HepG2 (cell line): ENCODE data around the gene CBX6. TPM values are rescaled to one million over a fixed set of nuclear protein-coding genes. Genes with fewer than 3 reads are reported as not detected.

Experiments
- ATAC-seq: fragments of 200-7000 bp; cut with Tn5 transposase; 3 replicates; pipeline ENCODE4 v1.9.1; 2020; ENCODE audit warnings: mild to moderate bottlenecking, moderate library complexity
- BruUV-seq: library from RNA; stranded (reverse); fragments of 400-500 nt; replicated peaks from 2 replicates; lab custom pipeline; 2021; lab: Mats Ljungman, UMichigan
- CTCF ChIA-PET: fragments of 300-600 bp; formaldehyde crosslinking; extraction: SDS; loops from one replicate; lab custom pipeline; 2021; ENCODE audit warnings: low total read pairs, inconsistent platforms, low intra/inter-chr PET ratio; lab: Yijun Ruan, JAX
- POLR2A ChIA-PET: fragments of 350-600 bp; sonication (Branson Sonifier 250); formaldehyde crosslinking; loops from one replicate; lab custom pipeline; 2020; ENCODE audit warnings: antibody characterized with exemption, inconsistent platforms; lab: Yijun Ruan, JAX
- DNase-seq: peaks from one replicate; pipeline ENCODE4 v3.0.0-alpha.2; 2015; ENCODE audit warnings: low spot score
- FAIRE-seq: peaks from 3 replicates; lab custom pipeline; 2011; peaks lifted over from hg19 to GRCh38; lab: Jason Lieb, UNC
- H2AFZ ChIP-seq: one replicate; pipeline ENCODE4 v1.6.1; 2011; ENCODE audit warnings: low read length, inconsistent platforms
- H3K27ac ChIP-seq: fragments of 300-600 bp; 3 replicates; pipeline ENCODE4 v1.8.0; 2011; ENCODE audit warnings: mixed run types, mild to moderate bottlenecking, mixed read lengths, low read length, inconsistent platforms; ENCODE audit not compliant: insufficient read depth; ENCODE audit errors: extremely low read length
- H3K27me3 ChIP-seq, 2 experiments: fragments of 200-600 bp in 1 of 2; 2 replicates in 1 of 2; 3 replicates in 1 of 2; pipeline versions ENCODE4 v1.6.0 to v1.8.0; 2011; ENCODE audit warnings: low read length in 2 of 2, mild to moderate bottlenecking in 2 of 2, moderate library complexity in 2 of 2, inconsistent platforms in 1 of 2; ENCODE audit not compliant: insufficient read depth in 2 of 2, control insufficient read depth in 1 of 2
- H3K36me3 ChIP-seq, 2 experiments: fragments of 200-600 bp in 1 of 2; replicated peaks in 1 of 2; 2 replicates in 1 of 2; 3 replicates in 1 of 2; pipeline versions ENCODE4 v1.5.1 to v1.8.0; 2011; ENCODE audit warnings: low read length in 2 of 2, inconsistent platforms in 1 of 2; ENCODE audit not compliant: insufficient read depth in 2 of 2, control insufficient read depth in 1 of 2
- H3K4me1 ChIP-seq: 2 replicates; pipeline ENCODE4 v1.5.1; 2012; ENCODE audit warnings: low read length, inconsistent platforms; ENCODE audit not compliant: insufficient read depth
- H3K4me2 ChIP-seq: 2 replicates; pipeline ENCODE4 v1.6.0; 2011; ENCODE audit warnings: low read depth, low read length, inconsistent platforms
- H3K4me3 ChIP-seq, 3 experiments: fragments of 200-600 bp in 1 of 3; sonication (generic), shearing (Covaris generic) in 1 of 3; replicated peaks in 1 of 3; 2 replicates each; pipeline ENCODE4 v1.5.1; 2011 to 2016; ENCODE audit warnings: low read length in 3 of 3, inconsistent platforms in 2 of 3, low read depth in 2 of 3, mild to moderate bottlenecking in 2 of 3, control low read depth in 1 of 3, mixed read lengths in 1 of 3; ENCODE audit not compliant: insufficient read depth in 1 of 3
- H3K79me2 ChIP-seq: one replicate; pipeline ENCODE4 v1.6.1; 2011; ENCODE audit warnings: low read length, inconsistent platforms; ENCODE audit not compliant: insufficient read depth
- H3K9ac ChIP-seq: 2 replicates; pipeline ENCODE4 v1.6.0; 2011; ENCODE audit warnings: mild to moderate bottlenecking, low read depth, low read length, inconsistent platforms; ENCODE audit not compliant: insufficient read depth
- H3K9me3 ChIP-seq: 2 replicates; pipeline ENCODE4 v1.5.1; 2012; ENCODE audit warnings: mild to moderate bottlenecking, low read length
- H4K20me1 ChIP-seq: 2 replicates; pipeline ENCODE4 v1.6.0; 2011; ENCODE audit warnings: inconsistent platforms, mild to moderate bottlenecking, low read length, moderate library complexity; ENCODE audit not compliant: insufficient read depth
- ARID2 ChIP-seq: sonication (generic); formaldehyde crosslinking; IDR thresholded peaks from 2 replicates; pipeline ENCODE4 v1.8.1; 2022; ENCODE audit warnings: mild to moderate bottlenecking, missing genetic modification reagents, borderline replicate concordance
- ARID4A ChIP-seq: sonication (generic); formaldehyde crosslinking; IDR thresholded peaks from 2 replicates; pipeline ENCODE4 v1.5.0; 2020; ENCODE audit warnings: mild to moderate bottlenecking, missing genetic modification reagents, borderline replicate concordance
- FOXA1 ChIP-seq, 2 experiments: fragments of 450-650 bp in 1 of 2; sonication (generic) in 1 of 2; formaldehyde crosslinking in 1 of 2; IDR thresholded peaks; 2 replicates each; pipeline versions ENCODE4 v1.4.0 to v1.6.1; 2016 to 2020; ENCODE audit warnings: missing genetic modification reagents in 1 of 2
- MXI1 ChIP-seq: IDR thresholded peaks from 3 replicates; pipeline ENCODE4 v1.6.1; 2012; ENCODE audit warnings: low read depth, low read length, inconsistent platforms, borderline replicate concordance
- TGIF2 ChIP-seq: IDR thresholded peaks from 2 replicates; pipeline ENCODE4 v1.6.1; 2016; ENCODE audit warnings: control low read depth, missing compliant biosample characterization
- ZBTB42 ChIP-seq: sonication (generic); formaldehyde crosslinking; IDR thresholded peaks from 2 replicates; pipeline ENCODE4 v1.5.0; 2020; ENCODE audit warnings: mild to moderate bottlenecking, missing genetic modification reagents
- ZNF468 ChIP-seq: sonication (generic); formaldehyde crosslinking; IDR thresholded peaks from 2 replicates; pipeline ENCODE4 v1.8.0; 2022; ENCODE audit warnings: mild to moderate bottlenecking, moderate library complexity, missing genetic modification reagents
- ZNF496 ChIP-seq: sonication (generic); formaldehyde crosslinking; IDR thresholded peaks from 2 replicates; pipeline ENCODE4 v1.8.1; 2023; ENCODE audit warnings: mild to moderate bottlenecking, moderate library complexity, missing genetic modification reagents; ENCODE audit not compliant: insufficient replicate concordance
- ZNF598 ChIP-seq: sonication (generic); formaldehyde crosslinking; IDR thresholded peaks from 2 replicates; pipeline ENCODE4 v1.5.1; 2020; ENCODE audit warnings: mild to moderate bottlenecking, missing genetic modification reagents, borderline replicate concordance
- ZNF891 ChIP-seq: sonication (generic); formaldehyde crosslinking; IDR thresholded peaks from 2 replicates; pipeline ENCODE4 v1.5.0; 2020; ENCODE audit warnings: mild to moderate bottlenecking, missing genetic modification reagents
- WGBS: methylation state at CpG from one replicate; pipeline ENCODE4 v1.1.6; 2017; ENCODE audit warnings: low lambda C conversion rate; 5-methylcytosine and 5-hydroxymethylcytosine counted together
- in situ Hi-C: cut with HindIII; loops from 2 replicates; pipeline ENCODE4 v1.10.0; 2017; ENCODE audit warnings: low pct_unique_long_range_greater_than_20kb; ENCODE audit not compliant: extremely low pct_ligation_motif_present
- intact Hi-C: fragments of 100-400 bp; cut with micrococcal nuclease; formaldehyde crosslinking; loops from one replicate; pipeline ENCODE4 v1.10.0; 2022; ENCODE audit not compliant: unreplicated experiment
- polyA plus RNA-seq, 8 experiments: library from polyadenylated mRNA; depleted of rRNA in 3 of 8; stranded (reverse) in 7 of 8; unstranded in 1 of 8; fragments of >200 nt; fragmentation: Illumina TruSeq in 4 of 8; extraction: Trizol in 4 of 8; gene quantifications; 2 replicates each; pipeline versions ENCODE4 v1.2.1 to v1.2.3, GENCODE V29; 2011 to 2016; ENCODE audit warnings: low read depth in 4 of 8, missing spikeins in 1 of 8, mixed read lengths in 1 of 8; ENCODE audit not compliant: insufficient read depth in 1 of 8
- total RNA-seq, 5 experiments: library from RNA; depleted of rRNA; stranded (reverse); fragments of >200 nt; fragmentation: Illumina TruSeq; extraction: Trizol; gene quantifications; 2 replicates each; pipeline ENCODE4 v1.2.3, GENCODE V29; 2016; ENCODE audit warnings: low read depth in 1 of 5
- TF ChIP-seq, protein P1 (sequence below): sonication (generic); formaldehyde crosslinking; IDR thresholded peaks from 2 replicates; pipeline ENCODE4 v1.4.0; 2020; ENCODE audit warnings: missing genetic modification reagents, borderline replicate concordance

CBX6 gene
- total and polyA plus RNA-seq, 2 of the 13 experiments (the other 11 are each of a cell fraction or from before 2014, with no cell fraction given), result 1.7 to 6.5 TPM

DNA sequence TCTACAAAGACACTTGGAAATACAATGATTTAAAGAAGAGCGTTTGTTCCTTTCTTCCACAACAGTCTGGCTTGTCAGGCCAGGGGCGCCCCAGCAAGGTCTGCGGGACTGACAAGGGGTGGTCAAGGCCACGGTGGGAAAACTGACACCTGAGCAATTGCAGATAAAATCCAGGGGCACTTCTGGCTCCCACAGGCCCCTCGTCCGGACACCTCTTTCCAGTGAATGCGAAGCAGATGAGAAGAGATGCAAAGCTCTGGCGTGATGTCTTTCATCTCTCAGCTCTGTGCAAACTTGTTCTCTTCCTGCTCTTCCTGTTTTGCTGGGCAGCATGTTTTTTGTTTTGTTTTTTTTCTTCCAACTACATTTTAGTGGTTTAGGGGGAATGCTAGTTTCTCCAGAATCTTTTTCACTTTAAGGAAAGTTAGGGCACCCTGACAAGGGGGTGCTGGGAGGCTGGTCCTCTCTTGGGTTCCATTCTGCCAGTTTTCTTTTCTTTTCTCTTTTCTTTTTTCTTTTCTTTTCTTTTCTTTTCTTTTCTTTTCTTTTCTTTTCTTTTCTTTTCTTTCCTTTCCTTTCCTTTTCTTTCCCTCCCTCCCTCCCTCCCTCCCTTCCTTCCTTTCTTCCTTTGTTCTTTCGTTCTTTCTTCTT lies 11.1 kb upstream of the CBX6 start:
- Histone ChIP-seq H2AFZ (no peak overlapping the region), H3K36me3 (no peaks in the 10 kb centered on the region), H4K20me1 (no peaks in the 10 kb centered on the region), H3K27ac (no peak overlapping the region), H3K79me2 (no peaks in the 10 kb centered on the region), H3K9ac (no peak overlapping the region), H3K4me2 (no peak overlapping the region), H3K27me3 (peaks cover 0 to 16% of the 10 kb centered on the region in 2 experiments; a peak in 4 of 5 replicates), H3K9me3 (no peaks in the 10 kb centered on the region), H3K4me1 (no peaks in the 10 kb centered on the region), H3K4me3 (no peak overlapping the region)
- intact Hi-C loops, result no loop called here
- ChIA-PET POLR2A (no interaction called here), CTCF (no interaction called here)
- in situ Hi-C loops, result no loop called here
- WGBS, result 36% methylated on average over 8 of the region's 9 CpGs
- TF ChIP-seq ARID2 (CRISPR knock-in tag) (no peak), ZNF468 (CRISPR knock-in tag) (no peak), TGIF2 (CRISPR knock-in tag) (no peak), ZBTB42 (CRISPR knock-in tag) (no peak), ARID4A (CRISPR knock-in tag) (no peak), MXI1 (no peak), ZNF891 (no peak), ZNF598 (CRISPR knock-in tag) (no peak), ZNF496 (CRISPR knock-in tag) (no peak), FOXA1 (IDR thresholded peaks at IDR 0.05) (no peak), FOXA1 (CRISPR knock-in tag; IDR thresholded peaks at IDR 0.05) (no peak)
- TF ChIP-seq, protein P1, sequence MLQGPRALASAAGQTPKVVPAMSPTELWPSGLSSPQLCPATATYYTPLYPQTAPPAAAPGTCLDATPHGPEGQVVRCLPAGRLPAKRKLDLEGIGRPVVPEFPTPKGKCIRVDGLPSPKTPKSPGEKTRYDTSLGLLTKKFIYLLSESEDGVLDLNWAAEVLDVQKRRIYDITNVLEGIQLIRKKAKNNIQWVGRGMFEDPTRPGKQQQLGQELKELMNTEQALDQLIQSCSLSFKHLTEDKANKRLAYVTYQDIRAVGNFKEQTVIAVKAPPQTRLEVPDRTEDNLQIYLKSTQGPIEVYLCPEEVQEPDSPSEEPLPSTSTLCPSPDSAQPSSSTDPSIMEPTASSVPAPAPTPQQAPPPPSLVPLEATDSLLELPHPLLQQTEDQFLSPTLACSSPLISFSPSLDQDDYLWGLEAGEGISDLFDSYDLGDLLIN (CRISPR knock-in tag), result no peak
- ATAC-seq, result no peak
- no peak for FAIRE-seq
- no peak for DNase-seq
- BruUV-seq, result no TSS peak
